DMS79 (cell line): Measurements from ENCODE around the gene MAPK8IP3.
A peak's percentile ranks its signal among the peaks of the same experiment; 100 is the strongest.

Source experiments
- DNase-seq: peaks from one replicate; lab custom pipeline; 2025; lab: John Stamatoyannopoulos, UW

The MAPK8IP3 gene

GRCh38 chr16:1705688-1706385, at the start of gene MAPK8IP3:
Gene MAPK8IP3, plus strand, starts transcription at chr16:1706195. Its CDS starts 145 bp downstream, at chr16:1706340.
- peak; percentile 73 for DNase-seq

- no peak for DNase-seq
Observed at GRCh38 chr16:1656808-1657617, 49.0 kb upstream of the MAPK8IP3 start.

GRCh38 chr16:1657841-1658240, 48.2 kb upstream of the MAPK8IP3 start:
- DNase-seq = no peak

GRCh38 chr16:1659031-1659430, 47.0 kb upstream of the MAPK8IP3 start:
- no peak for DNase-seq

GRCh38 chr16:1661826-1662225, 44.2 kb upstream of the MAPK8IP3 start:
- no peak for DNase-seq

- DNase-seq = no peak
Observed at GRCh38 chr16:1662543-1662942, 43.5 kb upstream of the MAPK8IP3 start.

- DNase-seq = no peak
Observed at GRCh38 chr16:1665829-1666228, 40.2 kb upstream of the MAPK8IP3 start.

- no peak for DNase-seq
Observed at GRCh38 chr16:1666316-1666715, 39.7 kb upstream of the MAPK8IP3 start.

GRCh38 chr16:1667271-1667670, 38.7 kb upstream of the MAPK8IP3 start:
- DNase-seq = no peak

- DNase-seq = no peak
Observed at GRCh38 chr16:1667916-1668315, 38.1 kb upstream of the MAPK8IP3 start.

GRCh38 chr16:1668612-1669319, 37.2 kb upstream of the MAPK8IP3 start:
- DNase-seq = no peak

GRCh38 chr16:1669698-1670097, 36.3 kb upstream of the MAPK8IP3 start:
- DNase-seq = no peak

- no peak for DNase-seq
Observed at GRCh38 chr16:1670371-1670770, 35.6 kb upstream of the MAPK8IP3 start.

GRCh38 chr16:1670866-1671265, 35.1 kb upstream of the MAPK8IP3 start:
- DNase-seq = no peak

- DNase-seq = no peak
Observed at GRCh38 chr16:1673424-1674151, 32.4 kb upstream of the MAPK8IP3 start.

- DNase-seq = no peak
Observed at GRCh38 chr16:1674306-1674705, 31.7 kb upstream of the MAPK8IP3 start.

- DNase-seq = no peak
Observed at GRCh38 chr16:1674751-1675664, 31.0 kb upstream of the MAPK8IP3 start.

GRCh38 chr16:1676661-1677060, 29.3 kb upstream of the MAPK8IP3 start:
- no peak for DNase-seq

GRCh38 chr16:1677339-1677738, 28.7 kb upstream of the MAPK8IP3 start:
- no peak for DNase-seq

GRCh38 chr16:1677942-1678499, 28.0 kb upstream of the MAPK8IP3 start, which contains the start of gene JPT2:
Gene JPT2, plus strand, starts transcription at chr16:1678279. Its CDS starts 34 bp downstream, at chr16:1678313.
- DNase-seq = peak; percentile 96
